CD14-positive monocyte (primary cell): ENCODE data around the gene AEBP1. TPM values are rescaled to one million over a fixed set of nuclear protein-coding genes. Genes with fewer than 3 reads are reported as not detected.

Experiments used
- DNase-seq, 3 donors: peaks; one replicate each; pipeline ENCODE4 v3.0.0-alpha.2; 2011 to 2022
- H2AFZ ChIP-seq: 2 replicates; pipeline ENCODE4 v1.6.0; 2012; ENCODE audit warnings: mild to moderate bottlenecking, low read depth, low read length, inconsistent platforms; ENCODE audit not compliant: insufficient read depth, poor library complexity, severe bottlenecking
- H3K27ac ChIP-seq, 2 donors: 1 replicate in 1 of 2; 2 replicates in 1 of 2; pipeline ENCODE4 v1.5.1; 2012 to 2013; ENCODE audit warnings: low read length in 2 of 2, control low read depth in 1 of 2, inconsistent platforms in 1 of 2, low read depth in 1 of 2, mild to moderate bottlenecking in 1 of 2
- H3K27me3 ChIP-seq, 2 donors: one replicate each; pipeline versions ENCODE4 v1.6.0 to v1.6.1; 2011 to 2013; ENCODE audit warnings: low read length in 2 of 2; ENCODE audit not compliant: control insufficient read depth in 2 of 2, insufficient read depth in 2 of 2
- H3K36me3 ChIP-seq, 2 donors: replicated peaks in 1 of 2; 1 replicate in 1 of 2; 2 replicates in 1 of 2; pipeline versions ENCODE4 v1.5.1 to v1.6.1; 2012 to 2013; ENCODE audit warnings: low read length in 2 of 2, control low read depth in 1 of 2, inconsistent platforms in 1 of 2, mild to moderate bottlenecking in 1 of 2; ENCODE audit not compliant: insufficient read depth in 2 of 2, control insufficient read depth in 1 of 2
- H3K4me1 ChIP-seq, 2 donors: 1 replicate in 1 of 2; 2 replicates in 1 of 2; pipeline versions ENCODE4 v1.5.1 to v1.6.1; 2012 to 2013; ENCODE audit warnings: low read length in 2 of 2, control low read depth in 1 of 2, inconsistent platforms in 1 of 2, mild to moderate bottlenecking in 1 of 2, moderate library complexity in 1 of 2; ENCODE audit not compliant: insufficient read depth in 2 of 2, control insufficient read depth in 1 of 2
- H3K4me2 ChIP-seq: replicated peaks from 2 replicates; pipeline ENCODE3; 2012; ENCODE audit warnings: low read length, moderate library complexity, mild to moderate bottlenecking; ENCODE audit not compliant: poor library complexity, severe bottlenecking; ENCODE audit errors: extremely low read depth
- H3K4me3 ChIP-seq, 3 experiments: fragments of 200-600 bp in 1 of 3; sonication (generic) in 1 of 3; replicated peaks in 1 of 3; 1 replicate in 2 of 3; 2 replicates in 1 of 3; pipeline ENCODE4 v1.5.1; 2011 to 2013; ENCODE audit warnings: low read length in 3 of 3, mild to moderate bottlenecking in 3 of 3, control low read depth in 2 of 3, low read depth in 2 of 3, inconsistent platforms in 1 of 3, moderate library complexity in 1 of 3
- H3K79me2 ChIP-seq: 2 replicates; pipeline ENCODE4 v1.6.0; 2012; ENCODE audit warnings: mild to moderate bottlenecking, control low read depth, inconsistent platforms, low read length, moderate library complexity; ENCODE audit not compliant: insufficient read depth
- H3K9ac ChIP-seq: 2 replicates; pipeline ENCODE4 v1.6.0; 2017; ENCODE audit warnings: low read length, mild to moderate bottlenecking; ENCODE audit not compliant: insufficient read depth, poor library complexity, severe bottlenecking
- H3K9me3 ChIP-seq, 2 donors: replicated peaks in 1 of 2; 1 replicate in 1 of 2; 2 replicates in 1 of 2; pipeline versions ENCODE4 v1.5.1 to v1.6.1; 2012 to 2013; ENCODE audit warnings: low read length in 2 of 2, control low read depth in 1 of 2; ENCODE audit not compliant: control insufficient read depth in 1 of 2, insufficient read depth in 1 of 2
- H4K20me1 ChIP-seq: 2 replicates; pipeline ENCODE4 v1.6.0; 2012; ENCODE audit warnings: mild to moderate bottlenecking, low read length, control low read depth, moderate library complexity; ENCODE audit not compliant: insufficient read depth
- H3K27ac Mint-ChIP-seq, 7 donors: one replicate each; pipeline ENCODE4 v1.8.0; 2020; ENCODE audit warnings: mild to moderate bottlenecking in 7 of 7, mixed read lengths in 7 of 7, moderate library complexity in 6 of 7, inconsistent platforms in 2 of 7
- H3K27me3 Mint-ChIP-seq, 3 donors: one replicate each; pipeline ENCODE4 v1.8.0; 2021 to 2022; ENCODE audit warnings: low read depth in 3 of 3, mild to moderate bottlenecking in 3 of 3, mixed read lengths in 3 of 3, moderate library complexity in 3 of 3, inconsistent platforms in 1 of 3
- H3K36me3 Mint-ChIP-seq, 2 donors: one replicate each; pipeline ENCODE4 v1.8.0; 2020; ENCODE audit warnings: mixed read lengths in 2 of 2, inconsistent platforms in 1 of 2, mild to moderate bottlenecking in 1 of 2
- H3K4me1 Mint-ChIP-seq: one replicate; pipeline ENCODE4 v1.8.0; 2020; ENCODE audit warnings: mild to moderate bottlenecking, mixed read lengths
- H3K4me3 Mint-ChIP-seq, 2 donors: one replicate each; pipeline ENCODE4 v1.8.0; 2020; ENCODE audit warnings: mild to moderate bottlenecking in 2 of 2, mixed read lengths in 2 of 2, moderate library complexity in 1 of 2
- H3K9me3 Mint-ChIP-seq, 7 donors: one replicate each; pipeline ENCODE4 v1.8.0; 2020 to 2022; ENCODE audit warnings: mixed read lengths in 7 of 7, mild to moderate bottlenecking in 6 of 7, moderate library complexity in 6 of 7, inconsistent platforms in 2 of 7
- WGBS: methylation state at CpG from one replicate; pipeline ENCODE4 v1.1.5; 2013; ENCODE audit warnings: missing lambda C conversion rate; ENCODE audit not compliant: insufficient coverage; 5-methylcytosine and 5-hydroxymethylcytosine counted together
- intact Hi-C, 2 donors: fragments of 100-400 bp; cut with micrococcal nuclease; formaldehyde crosslinking; loops; one replicate each; pipeline versions ENCODE4 v1.15.0 to v1.15.1; 2023
- polyA plus RNA-seq, 3 donors: library from polyadenylated mRNA; depleted of rRNA in 1 of 3; unstranded in 2 of 3; stranded (reverse) in 1 of 3; fragments of 300-500 nt in 2 of 3; fragments of >200 nt in 1 of 3; fragmentation: Illumina TruSeq in 2 of 3; gene quantifications; 1 replicate in 2 of 3; 2 replicates in 1 of 3; pipeline ENCODE4 v1.2.3, GENCODE V29; 2012 to 2021
- TF ChIP-seq, protein P1 (sequence below): fragments of 200-600 bp; IDR thresholded peaks from one replicate; pipeline ENCODE4 v1.8.0; 2022; ENCODE audit warnings: antibody characterized with exemption, mild to moderate bottlenecking

AEBP1 gene
- polyA plus RNA-seq, 3 donors, result 0.08 TPM; not detected in 2

DNA sequence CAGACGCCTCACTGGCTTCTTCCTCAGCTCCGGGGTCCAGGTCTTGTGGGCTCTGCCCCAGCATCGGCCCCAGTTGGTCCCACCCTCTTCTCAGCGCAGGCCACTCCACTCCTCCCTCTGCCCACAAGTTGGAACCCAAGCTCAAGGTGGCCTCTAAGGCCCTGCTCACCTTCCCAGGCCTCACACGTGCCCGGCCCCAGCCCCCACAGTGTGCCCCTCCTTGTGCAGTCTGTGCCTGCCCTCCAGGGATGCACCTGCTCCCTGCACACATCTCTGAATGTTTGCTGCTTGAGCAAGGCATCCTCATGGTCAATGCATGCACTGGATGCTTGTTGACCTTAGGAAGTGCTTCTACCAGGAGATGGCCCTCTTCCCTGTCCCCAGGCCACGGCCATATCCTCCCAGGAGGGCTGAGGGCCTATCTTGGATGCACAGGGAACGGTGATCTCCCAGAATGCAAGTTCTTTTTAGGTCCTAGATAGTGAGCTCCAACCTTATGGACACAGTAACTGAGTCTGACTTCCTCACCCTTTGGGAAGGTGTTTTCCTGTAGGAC, 7.7 kb upstream of the AEBP1 start:
- H3K27me3 ChIP-seq, result no peaks in the 10 kb centered on the region
- H3K4me1 Mint-ChIP-seq, result peaks cover 11% of the 10 kb centered on the region
- H3K79me2 ChIP-seq, result no peaks in the 10 kb centered on the region
- H3K4me1 ChIP-seq, result no peaks in the 10 kb centered on the region
- H3K4me3 ChIP-seq, result no peak overlapping the region
- intact Hi-C loops, result no loop called here
- H3K27ac ChIP-seq, result no peak overlapping the region
- no peaks in the 10 kb centered on the region for H3K36me3 Mint-ChIP-seq
- TF ChIP-seq, protein P1, sequence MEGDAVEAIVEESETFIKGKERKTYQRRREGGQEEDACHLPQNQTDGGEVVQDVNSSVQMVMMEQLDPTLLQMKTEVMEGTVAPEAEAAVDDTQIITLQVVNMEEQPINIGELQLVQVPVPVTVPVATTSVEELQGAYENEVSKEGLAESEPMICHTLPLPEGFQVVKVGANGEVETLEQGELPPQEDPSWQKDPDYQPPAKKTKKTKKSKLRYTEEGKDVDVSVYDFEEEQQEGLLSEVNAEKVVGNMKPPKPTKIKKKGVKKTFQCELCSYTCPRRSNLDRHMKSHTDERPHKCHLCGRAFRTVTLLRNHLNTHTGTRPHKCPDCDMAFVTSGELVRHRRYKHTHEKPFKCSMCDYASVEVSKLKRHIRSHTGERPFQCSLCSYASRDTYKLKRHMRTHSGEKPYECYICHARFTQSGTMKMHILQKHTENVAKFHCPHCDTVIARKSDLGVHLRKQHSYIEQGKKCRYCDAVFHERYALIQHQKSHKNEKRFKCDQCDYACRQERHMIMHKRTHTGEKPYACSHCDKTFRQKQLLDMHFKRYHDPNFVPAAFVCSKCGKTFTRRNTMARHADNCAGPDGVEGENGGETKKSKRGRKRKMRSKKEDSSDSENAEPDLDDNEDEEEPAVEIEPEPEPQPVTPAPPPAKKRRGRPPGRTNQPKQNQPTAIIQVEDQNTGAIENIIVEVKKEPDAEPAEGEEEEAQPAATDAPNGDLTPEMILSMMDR, result no peak
- peaks cover 0 to 6% (median 0%) of the 10 kb centered on the region in 7 donors for H3K9me3 Mint-ChIP-seq
- WGBS, result 94% methylated on average over 8 of the region's 8 CpGs
- H3K36me3 ChIP-seq, result no peaks in the 10 kb centered on the region
- H2AFZ ChIP-seq, result no peak overlapping the region
- no peak overlapping the region for H3K4me2 ChIP-seq
- no peaks in the 10 kb centered on the region for H4K20me1 ChIP-seq
- no peak overlapping the region for H3K9ac ChIP-seq
- H3K9me3 ChIP-seq, result no peaks in the 10 kb centered on the region
- peaks cover 0 to 5% (median 3%) of the 10 kb centered on the region in 3 donors for H3K27me3 Mint-ChIP-seq
- no peak overlapping the region for H3K27ac Mint-ChIP-seq
- DNase-seq, result no peak
- H3K4me3 Mint-ChIP-seq, result no peak overlapping the region

DNA sequence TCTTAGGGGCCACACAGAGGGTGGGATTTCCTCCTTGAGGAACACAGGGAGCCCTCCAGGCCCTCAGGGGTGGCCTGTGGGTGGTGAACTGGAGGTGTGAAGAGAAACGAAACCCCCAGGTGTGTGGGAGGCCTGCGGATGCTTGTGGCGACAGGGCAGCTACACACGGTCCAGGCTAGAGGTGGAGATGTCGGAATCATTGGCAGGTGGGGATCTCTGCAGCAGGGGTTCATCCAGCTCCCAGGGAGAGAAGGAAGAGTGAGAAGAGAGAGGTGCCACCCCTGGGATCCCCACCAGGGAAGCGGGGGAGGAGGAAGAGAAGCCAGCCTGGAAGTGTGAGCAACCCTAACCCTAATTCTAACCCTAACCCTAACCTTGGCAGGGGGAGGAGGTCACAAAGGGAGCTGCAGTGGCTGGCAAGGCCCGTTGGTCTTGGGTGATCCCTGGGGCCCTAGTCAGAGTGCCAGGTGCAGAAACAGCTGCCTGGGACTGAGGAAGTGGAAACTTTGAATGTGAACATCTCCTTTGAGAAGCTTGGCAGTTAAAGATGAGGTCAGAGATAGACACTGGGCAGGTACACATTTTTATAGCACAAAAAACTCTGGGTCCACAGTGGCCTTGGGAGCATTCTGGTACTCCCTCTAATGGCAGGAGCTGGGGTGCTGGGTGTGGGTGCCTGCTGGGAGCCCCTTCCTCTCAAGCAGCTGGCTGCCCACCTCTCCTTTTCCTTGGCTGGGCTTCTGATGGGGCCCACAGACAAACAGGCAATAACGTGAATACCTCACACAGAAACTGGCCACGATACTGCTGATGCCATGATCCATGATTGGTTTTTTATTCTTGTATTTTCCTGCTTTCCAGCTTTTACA, 6.8 kb upstream of the AEBP1 start:
- Mint-ChIP-seq H3K36me3 (no peaks in the 10 kb centered on the region), H3K4me3 (no peak overlapping the region), H3K27me3 (peaks cover 4 to 7% (median 6%) of the 10 kb centered on the region in 3 donors), H3K4me1 (peaks cover 11% of the 10 kb centered on the region), H3K9me3 (peaks cover 0 to 6% (median 0%) of the 10 kb centered on the region in 7 donors), H3K27ac (peak overlapping the region in 1 of 7 donors; percentile 48)
- H3K27me3 ChIP-seq, result peaks cover 0 to under 1% of the 10 kb centered on the region in 2 donors
- intact Hi-C loops, result no loop called here
- TF ChIP-seq, protein P1, result no peak
- no peaks in the 10 kb centered on the region for H3K36me3 ChIP-seq
- no peaks in the 10 kb centered on the region for H3K79me2 ChIP-seq
- H3K9ac ChIP-seq, result no peak overlapping the region
- 87% methylated on average over 5 of the region's 9 CpGs for WGBS
- no peaks in the 10 kb centered on the region for H3K4me1 ChIP-seq
- H4K20me1 ChIP-seq, result no peaks in the 10 kb centered on the region
- H3K9me3 ChIP-seq, result no peaks in the 10 kb centered on the region
- H3K27ac ChIP-seq, result no peak overlapping the region
- no peak overlapping the region for H3K4me3 ChIP-seq
- DNase-seq, result no peak
- H3K4me2 ChIP-seq, result no peak overlapping the region
- H2AFZ ChIP-seq, result no peak overlapping the region
